ENCODE results near the gene RPH3AL. TPM values are rescaled to one million over a fixed set of nuclear protein-coding genes. Genes with fewer than 3 reads are reported as not detected.

Gene RPH3AL
- total and polyA plus RNA-seq, 10 of the 15 experiments (the other 5 are each of a cell fraction or from before 2014, with no cell fraction given), result 0.04 to 1.2 (median 0.47) TPM; not detected in 2

GRCh38 chr17:263773-264172 lies 88.8 kb downstream of the RPH3AL start:
- intact Hi-C loops (cut with micrococcal nuclease; ENCODE audit: unreplicated experiment), result no loop called here
- SMC1A ChIA-PET (ENCODE audit: uncharacterized antibody, unreplicated experiment), result no interaction called here
- TF ChIP-seq, protein P1, sequence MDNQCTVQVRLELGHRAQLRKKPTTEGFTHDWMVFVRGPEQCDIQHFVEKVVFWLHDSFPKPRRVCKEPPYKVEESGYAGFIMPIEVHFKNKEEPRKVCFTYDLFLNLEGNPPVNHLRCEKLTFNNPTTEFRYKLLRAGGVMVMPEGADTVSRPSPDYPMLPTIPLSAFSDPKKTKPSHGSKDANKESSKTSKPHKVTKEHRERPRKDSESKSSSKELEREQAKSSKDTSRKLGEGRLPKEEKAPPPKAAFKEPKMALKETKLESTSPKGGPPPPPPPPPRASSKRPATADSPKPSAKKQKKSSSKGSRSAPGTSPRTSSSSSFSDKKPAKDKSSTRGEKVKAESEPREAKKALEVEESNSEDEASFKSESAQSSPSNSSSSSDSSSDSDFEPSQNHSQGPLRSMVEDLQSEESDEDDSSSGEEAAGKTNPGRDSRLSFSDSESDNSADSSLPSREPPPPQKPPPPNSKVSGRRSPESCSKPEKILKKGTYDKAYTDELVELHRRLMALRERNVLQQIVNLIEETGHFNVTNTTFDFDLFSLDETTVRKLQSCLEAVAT (IDR thresholded peaks at IDR 0.05), result no peak
- TF ChIP-seq NR2F1 (conservative IDR thresholded peaks at IDR 0.05) (no peak), SUPT20H (IDR thresholded peaks at IDR 0.05; ENCODE audit: borderline replicate concordance, control insufficient read depth, low read depth, low read length) (no peak), NFIC (IDR thresholded peaks at IDR 0.05; ENCODE audit: low read depth, low read length) (no peak), MYB (IDR thresholded peaks at IDR 0.05; ENCODE audit: borderline replicate concordance, low read depth, low read length) (no peak), EGR1 (IDR thresholded peaks at IDR 0.05; ENCODE audit: borderline replicate concordance in 1 of 2, low read depth in 2 of 2, low read length in 2 of 2) (no peak), ZSCAN29 (IDR thresholded peaks at IDR 0.05) (no peak), BCL11A (IDR thresholded peaks at IDR 0.05; ENCODE audit: low read depth, low read length) (no peak), PBX3 (IDR thresholded peaks at IDR 0.05; ENCODE audit: insufficient replicate concordance, low read depth, low read length) (no peak), CHD1 (IDR thresholded peaks at IDR 0.05; ENCODE audit: low read depth, low read length) (no peak), YBX1 (IDR thresholded peaks at IDR 0.05) (no peak), NFYA (IDR thresholded peaks at IDR 0.05; ENCODE audit: borderline replicate concordance, low read depth, low read length) (no peak), HDAC6 (IDR thresholded peaks at IDR 0.05; ENCODE audit: unreplicated experiment) (no peak), MXI1 (IDR thresholded peaks at IDR 0.05; ENCODE audit: low read depth, low read length) (no peak), ZBTB4 (CRISPR knock-in tag; IDR thresholded peaks at IDR 0.05) (no peak)
- TF ChIP-seq, protein P2, sequence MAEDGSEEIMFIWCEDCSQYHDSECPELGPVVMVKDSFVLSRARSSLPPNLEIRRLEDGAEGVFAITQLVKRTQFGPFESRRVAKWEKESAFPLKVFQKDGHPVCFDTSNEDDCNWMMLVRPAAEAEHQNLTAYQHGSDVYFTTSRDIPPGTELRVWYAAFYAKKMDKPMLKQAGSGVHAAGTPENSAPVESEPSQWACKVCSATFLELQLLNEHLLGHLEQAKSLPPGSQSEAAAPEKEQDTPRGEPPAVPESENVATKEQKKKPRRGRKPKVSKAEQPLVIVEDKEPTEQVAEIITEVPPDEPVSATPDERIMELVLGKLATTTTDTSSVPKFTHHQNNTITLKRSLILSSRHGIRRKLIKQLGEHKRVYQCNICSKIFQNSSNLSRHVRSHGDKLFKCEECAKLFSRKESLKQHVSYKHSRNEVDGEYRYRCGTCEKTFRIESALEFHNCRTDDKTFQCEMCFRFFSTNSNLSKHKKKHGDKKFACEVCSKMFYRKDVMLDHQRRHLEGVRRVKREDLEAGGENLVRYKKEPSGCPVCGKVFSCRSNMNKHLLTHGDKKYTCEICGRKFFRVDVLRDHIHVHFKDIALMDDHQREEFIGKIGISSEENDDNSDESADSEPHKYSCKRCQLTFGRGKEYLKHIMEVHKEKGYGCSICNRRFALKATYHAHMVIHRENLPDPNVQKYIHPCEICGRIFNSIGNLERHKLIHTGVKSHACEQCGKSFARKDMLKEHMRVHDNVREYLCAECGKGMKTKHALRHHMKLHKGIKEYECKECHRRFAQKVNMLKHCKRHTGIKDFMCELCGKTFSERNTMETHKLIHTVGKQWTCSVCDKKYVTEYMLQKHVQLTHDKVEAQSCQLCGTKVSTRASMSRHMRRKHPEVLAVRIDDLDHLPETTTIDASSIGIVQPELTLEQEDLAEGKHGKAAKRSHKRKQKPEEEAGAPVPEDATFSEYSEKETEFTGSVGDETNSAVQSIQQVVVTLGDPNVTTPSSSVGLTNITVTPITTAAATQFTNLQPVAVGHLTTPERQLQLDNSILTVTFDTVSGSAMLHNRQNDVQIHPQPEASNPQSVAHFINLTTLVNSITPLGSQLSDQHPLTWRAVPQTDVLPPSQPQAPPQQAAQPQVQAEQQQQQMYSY (CRISPR knock-in tag; IDR thresholded peaks at IDR 0.05), result no peak

More at GRCh38 chr17:263773-264172, 88.8 kb downstream of the RPH3AL start:
- DNase-seq (ENCODE audit: low read depth, low spot score), result no peak
- FAIRE-seq, result no peak
- H2AFZ ChIP-seq (ENCODE audit: control insufficient read depth, low read depth, low read length), result no peak overlapping the region
- H3K79me2 ChIP-seq (ENCODE audit: control insufficient read depth, insufficient read depth, low read length), result no peaks in the 10 kb centered on the region
- no peak overlapping the region for H3K4me3 ChIP-seq
- H3K9ac ChIP-seq (ENCODE audit: control insufficient read depth, insufficient read depth, low read length), result no peak overlapping the region
- no peaks in the 10 kb centered on the region for H3K27me3 ChIP-seq (replicated peaks in 1 of 2; ENCODE audit: control insufficient read depth in 2 of 2, insufficient read depth in 2 of 2, low read length in 1 of 2)
- no peak overlapping the region for H3K4me2 ChIP-seq (ENCODE audit: control insufficient read depth, insufficient read depth)
- no peaks in the 10 kb centered on the region for H3K4me1 ChIP-seq (ENCODE audit: control insufficient read depth, insufficient read depth, low read length)
- no peaks in the 10 kb centered on the region for H4K20me1 ChIP-seq (ENCODE audit: control insufficient read depth, insufficient read depth)
- ChIA-PET CTCF (no interaction called here), POLR2A (no interaction called here), RAD21 (ENCODE audit: unreplicated experiment) (no interaction called here)
- in situ Hi-C loops (cut with MboI), result no loop called here
- no peaks in the 10 kb centered on the region for H3K36me3 ChIP-seq (ENCODE audit: control insufficient read depth in 2 of 2, insufficient read depth in 2 of 2, low read length in 1 of 2)
- WGBS (ENCODE audit: insufficient coverage, insufficient replicate concordance, low lambda C conversion rate, missing lambda C conversion rate), result 64% methylated on average over 24 of the region's 24 CpGs
- no TSS peak for BruUV-seq (replicated peaks)
- ATAC-seq, result no peak
- H3K27ac ChIP-seq (ENCODE audit: control insufficient read depth, insufficient read depth), result no peak overlapping the region
- no peaks in the 10 kb centered on the region for H3K9me3 ChIP-seq (replicated peaks; ENCODE audit: control insufficient read depth, insufficient read depth, low read length)
